SU-DHL-6 (cell line): Measurements from ENCODE around the gene CWH43.
"Not testable (repeated sequence)": the region's sequence is repeated elsewhere in the genome, so short reads cannot be mapped to it uniquely, and the experiment has no call there.

Experiments used
- H2AFZ ChIP-seq: fragments of 200-600 bp; sonication (generic); 2 replicates; pipeline ENCODE4 v1.6.1; 2014; ENCODE audit warnings: low read depth, mild to moderate bottlenecking, moderate library complexity, mixed read lengths, antibody characterized with exemption, low read length; ENCODE audit not compliant: severe bottlenecking
- H3F3A ChIP-seq: fragments of 200-600 bp; shearing (Covaris generic); 2 replicates; pipeline ENCODE4 v1.6.0; 2016; ENCODE audit warnings: antibody characterized with exemption, mild to moderate bottlenecking; ENCODE audit not compliant: insufficient read depth
- H3K27ac ChIP-seq: fragments of 200-600 bp; sonication (generic); 2 replicates; pipeline ENCODE4 v1.5.1; 2016; ENCODE audit warnings: low read depth, mild to moderate bottlenecking, low read length, moderate library complexity, mixed read lengths
- H3K27me3 ChIP-seq: fragments of 200-600 bp; sonication (generic), shearing (Covaris generic); 2 replicates; pipeline ENCODE4 v1.6.0; 2014; ENCODE audit warnings: mild to moderate bottlenecking, low read length
- H3K36me3 ChIP-seq: fragments of 200-600 bp; sonication (generic); 2 replicates; pipeline ENCODE4 v1.6.1; 2014; ENCODE audit warnings: mild to moderate bottlenecking, low read length, mixed read lengths
- H3K4me2 ChIP-seq: fragments of 300-600, 200-600 bp; shearing (Covaris generic), sonication (generic); 2 replicates; pipeline ENCODE4 v1.6.0; 2014; ENCODE audit warnings: low read length, low read depth, mild to moderate bottlenecking; ENCODE audit not compliant: poor library complexity, severe bottlenecking
- H3K4me3 ChIP-seq: fragments of 200-600 bp; sonication (generic); 2 replicates; pipeline ENCODE4 v1.5.1; 2014; ENCODE audit warnings: antibody characterized with exemption, low read length, mild to moderate bottlenecking, mixed read lengths; ENCODE audit not compliant: insufficient read depth, poor library complexity, severe bottlenecking
- H3K79me2 ChIP-seq: fragments of 200-600 bp; sonication (generic); 2 replicates; pipeline ENCODE4 v1.6.1; 2014; ENCODE audit warnings: mild to moderate bottlenecking, low read length, moderate library complexity; ENCODE audit not compliant: insufficient read depth
- H3K9ac ChIP-seq: fragments of 200-600 bp; sonication (generic); 2 replicates; pipeline ENCODE4 v1.7.0; 2014; ENCODE audit warnings: mild to moderate bottlenecking, low read length
- H3K9me2 ChIP-seq: fragments of 200-600 bp; sonication (generic); replicated peaks from 2 replicates; pipeline ENCODE4 v1.6.1; 2014; ENCODE audit warnings: low read length; ENCODE audit not compliant: insufficient read depth
- H3K9me3 ChIP-seq: fragments of 200-600 bp; sonication (generic); 2 replicates; pipeline ENCODE4 v1.6.1; 2014; ENCODE audit warnings: low read length, mixed read lengths; ENCODE audit not compliant: insufficient read depth
- H4K20me1 ChIP-seq: fragments of 200-600 bp; sonication (generic); 2 replicates; pipeline ENCODE4 v1.6.1; 2014; ENCODE audit warnings: low read depth, mild to moderate bottlenecking, antibody characterized with exemption, low read length, moderate library complexity, mixed read lengths
- CTCF ChIP-seq: fragments of 200-600 bp; sonication (generic); IDR thresholded peaks from one replicate; pipeline ENCODE4 v1.5.1; 2017; ENCODE audit warnings: antibody characterized with exemption, mild to moderate bottlenecking, low read length, moderate library complexity; ENCODE audit not compliant: insufficient read depth, poor library complexity, severe bottlenecking
- EZH2phosphoT487 ChIP-seq: fragments of 200-600 bp; sonication (generic), shearing (Covaris generic); conservative IDR thresholded peaks from 2 replicates; pipeline ENCODE4 v1.6.1; 2018; ENCODE audit warnings: mild to moderate bottlenecking, antibody characterized with exemption, low read length, moderate library complexity, mixed read lengths

Gene CWH43

GRCh38 chr4:49036528-49036927 is 50.5 kb downstream of the CWH43 start:
- H3F3A ChIP-seq: no peaks in the 10 kb centered on the region
- no peaks in the 10 kb centered on the region for H3K36me3 ChIP-seq
- H2AFZ ChIP-seq: no peak overlapping the region
- no peaks in the 10 kb centered on the region for H3K79me2 ChIP-seq
- no peaks in the 10 kb centered on the region for H4K20me1 ChIP-seq
- H3K27me3 ChIP-seq: no peaks in the 10 kb centered on the region
- no peak overlapping the region for H3K9ac ChIP-seq
- H3K27ac ChIP-seq: no peak overlapping the region
- no peaks in the 10 kb centered on the region for H3K9me2 ChIP-seq
- no peaks in the 10 kb centered on the region for H3K9me3 ChIP-seq
- TF ChIP-seq CTCF: no peak
- TF ChIP-seq EZH2phosphoT487: no peak
- H3K4me2 ChIP-seq: no peak overlapping the region
- H3K4me3 ChIP-seq: no peak overlapping the region

GRCh38 chr4:49044270-49044669 is 58.2 kb downstream of the CWH43 start:
- no peaks in the 10 kb centered on the region for H3F3A ChIP-seq
- H3K9me2 ChIP-seq: no peaks in the 10 kb centered on the region
- H3K4me3 ChIP-seq: no peak overlapping the region
- no peak overlapping the region for H3K27ac ChIP-seq
- no peaks in the 10 kb centered on the region for H3K36me3 ChIP-seq
- no peak overlapping the region for H3K9ac ChIP-seq
- H3K79me2 ChIP-seq: no peaks in the 10 kb centered on the region
- no peak overlapping the region for H3K4me2 ChIP-seq
- H2AFZ ChIP-seq: no peak overlapping the region
- TF ChIP-seq EZH2phosphoT487: no peak
- no peaks in the 10 kb centered on the region for H3K9me3 ChIP-seq
- H4K20me1 ChIP-seq: no peaks in the 10 kb centered on the region
- H3K27me3 ChIP-seq: no peaks in the 10 kb centered on the region

- no peak overlapping the region for H2AFZ ChIP-seq
- H3K4me2 ChIP-seq: no peak overlapping the region
- H3K27me3 ChIP-seq: no peaks in the 10 kb centered on the region
- no peak overlapping the region for H3K27ac ChIP-seq
- H3K79me2 ChIP-seq: no peaks in the 10 kb centered on the region
- TF ChIP-seq EZH2phosphoT487: no peak
- no peak for TF ChIP-seq CTCF
- H3K9me3 ChIP-seq: no peaks in the 10 kb centered on the region
- no peaks in the 10 kb centered on the region for H4K20me1 ChIP-seq
- no peaks in the 10 kb centered on the region for H3K36me3 ChIP-seq
- no peaks in the 10 kb centered on the region for H3F3A ChIP-seq
- H3K9me2 ChIP-seq: no peaks in the 10 kb centered on the region
- no peak overlapping the region for H3K9ac ChIP-seq
- no peak overlapping the region for H3K4me3 ChIP-seq
Measured at GRCh38 chr4:49058306-49058705, 72.2 kb downstream of the CWH43 start.

GRCh38 chr4:49063670-49064069 is 77.6 kb downstream of the CWH43 start:
- Histone ChIP-seq H2AFZ (no peak overlapping the region), H3K27ac (no peak overlapping the region), H4K20me1 (no peaks in the 10 kb centered on the region), H3F3A (no peaks in the 10 kb centered on the region), H3K9me3 (no peaks in the 10 kb centered on the region), H3K9me2 (no peaks in the 10 kb centered on the region), H3K36me3 (no peaks in the 10 kb centered on the region), H3K79me2 (no peaks in the 10 kb centered on the region), H3K4me3 (no peak overlapping the region), H3K27me3 (no peaks in the 10 kb centered on the region), H3K9ac (no peak overlapping the region), H3K4me2 (no peak overlapping the region)
- TF ChIP-seq CTCF (no peak), EZH2phosphoT487 (no peak)

- not testable (repeated sequence) for H2AFZ ChIP-seq, H3K9me3 ChIP-seq, H4K20me1 ChIP-seq, H3K4me3 ChIP-seq, H3K27ac ChIP-seq, H3K9ac ChIP-seq, H3F3A ChIP-seq, H3K79me2 ChIP-seq, H3K36me3 ChIP-seq, H3K27me3 ChIP-seq, H3K9me2 ChIP-seq, H3K4me2 ChIP-seq
Measured at GRCh38 chr4:49072196-49072595, 86.1 kb downstream of the CWH43 start.

- not testable (repeated sequence) for H3F3A ChIP-seq, H4K20me1 ChIP-seq, H2AFZ ChIP-seq, H3K27ac ChIP-seq, H3K9ac ChIP-seq, H3K4me2 ChIP-seq, H3K9me2 ChIP-seq, H3K36me3 ChIP-seq, H3K79me2 ChIP-seq, H3K27me3 ChIP-seq, H3K4me3 ChIP-seq
- H3K9me3 ChIP-seq: peaks cover 30% of the 10 kb centered on the region; the same call in 1 of the 2 replicates
Measured at GRCh38 chr4:49091883-49092282, 105.8 kb downstream of the CWH43 start.
